HG02884 (cell line): ENCODE measurements around the gene CTNNB1.

Experiments
- ATAC-seq: cut with Tn5 transposase; IDR thresholded peaks from one replicate; pipeline ENCODE4 v1.9.1; 2021; ENCODE audit warnings: mild to moderate bottlenecking, moderate library complexity; ENCODE audit not compliant: unreplicated experiment

The CTNNB1 gene

GRCh38 chr3:41190509-41191284, 8.6 kb upstream of the CTNNB1 start:
- ATAC-seq = peak; percentile 62

GRCh38 chr3:41192885-41193284, 6.4 kb upstream of the CTNNB1 start:
- ATAC-seq = no peak

GRCh38 chr3:41193794-41194539, 5.3 kb upstream of the CTNNB1 start:
- ATAC-seq = no peak

- ATAC-seq = no peak
Observed at GRCh38 chr3:41194701-41195100, 4.6 kb upstream of the CTNNB1 start.

- no peak for ATAC-seq
Observed at GRCh38 chr3:41195946-41196345, 3.4 kb upstream of the CTNNB1 start.

GRCh38 chr3:41196499-41197410, 2.5 kb upstream of the CTNNB1 start:
- ATAC-seq = no peak

- no peak for ATAC-seq
Observed at GRCh38 chr3:41198046-41198445, 1.3 kb upstream of the CTNNB1 start.

GRCh38 chr3:41198526-41198925, 779 bp upstream of the CTNNB1 start:
- no peak for ATAC-seq

- ATAC-seq = peak; percentile 12
Observed at GRCh38 chr3:41199866-41200668, 762 bp downstream of the CTNNB1 start.

- no peak for ATAC-seq
Observed at GRCh38 chr3:41200669-41201021, 1.3 kb downstream of the CTNNB1 start.

GRCh38 chr3:41202075-41202833, 2.9 kb downstream of the CTNNB1 start:
- no peak for ATAC-seq

GRCh38 chr3:41202834-41203345, 3.6 kb downstream of the CTNNB1 start:
- peak; percentile 22 for ATAC-seq

GRCh38 chr3:41204369-41204768, 5.1 kb downstream of the CTNNB1 start:
- no peak for ATAC-seq

GRCh38 chr3:41205591-41205990, 6.3 kb downstream of the CTNNB1 start:
- ATAC-seq = no peak

- no peak for ATAC-seq
Observed at GRCh38 chr3:41207355-41207754, 8.1 kb downstream of the CTNNB1 start.

GRCh38 chr3:41208507-41209220, 9.4 kb downstream of the CTNNB1 start:
- no peak for ATAC-seq

GRCh38 chr3:41209646-41210045, 10.3 kb downstream of the CTNNB1 start:
- ATAC-seq = no peak

GRCh38 chr3:41210966-41211365, 11.7 kb downstream of the CTNNB1 start:
- no peak for ATAC-seq

GRCh38 chr3:41212088-41212487, 12.8 kb downstream of the CTNNB1 start:
- ATAC-seq = no peak
